ENCODE data around the gene TAT.
"Not testable (repeated sequence)": the region's sequence is repeated elsewhere in the genome, so short reads cannot be mapped to it uniquely, and the experiment has no call there.

TAT gene

DNA sequence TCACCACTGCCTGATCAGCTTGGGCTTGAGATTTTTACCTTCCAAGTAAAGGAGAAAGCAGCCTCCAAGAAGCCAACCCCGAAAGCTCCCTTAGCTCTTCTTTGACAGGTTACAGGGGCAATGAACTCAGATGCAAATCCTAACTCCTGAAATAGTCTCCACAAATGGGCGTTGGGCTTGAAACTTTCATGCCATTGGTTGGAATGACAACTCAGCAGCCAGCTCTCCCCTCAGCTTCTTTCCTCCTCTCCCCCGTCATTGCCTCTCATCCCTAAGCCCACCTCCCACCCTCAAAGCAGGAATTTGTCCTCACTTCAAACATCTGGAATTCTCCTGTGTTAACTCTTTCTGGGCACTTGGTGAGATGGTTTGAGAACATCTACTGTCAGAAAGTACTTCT is at the start of gene TAT:
Gene TAT (minus strand): TSS at position 122 of the 400 bp plus-strand sequence. CDS start 677 bp downstream, outside the sequence.
- DNase-seq (ENCODE audit: low read depth, low spot score), result no peak
- Histone ChIP-seq H3K9me3 (ENCODE audit: low read depth, low read length) (no peaks in the 10 kb centered on the region), H3K27ac (no peak within 1 kb of the TSS), H3K4me3 (no peak within 1 kb of the TSS), H3K36me3 (ENCODE audit: insufficient read depth, low read length) (no peaks in the 10 kb centered on the region), H3K9ac (ENCODE audit: insufficient read length) (no peak within 1 kb of the TSS)
- no peak for TF ChIP-seq EZH2 (IDR thresholded peaks at IDR 0.05)
- TF ChIP-seq FOXP2 (optimal IDR thresholded peaks at IDR 0.05; ENCODE audit: control extremely low read depth, extremely low read length, insufficient read depth), result no peak
- no peak for TF ChIP-seq POLR2AphosphoS5 (IDR thresholded peaks at IDR 0.05; ENCODE audit: borderline replicate concordance, low read depth, low read length)

- no peak for DNase-seq (ENCODE audit: low read depth, low spot score)
- H3K27ac ChIP-seq, result no peak within 1 kb of the TSS
- H3K9me3 ChIP-seq (ENCODE audit: low read depth, low read length), result no peaks in the 10 kb centered on the region
- TF ChIP-seq FOXP2 (optimal IDR thresholded peaks at IDR 0.05; ENCODE audit: control extremely low read depth, extremely low read length, insufficient read depth) (no peak), EZH2 (IDR thresholded peaks at IDR 0.05) (no peak), POLR2AphosphoS5 (IDR thresholded peaks at IDR 0.05; ENCODE audit: borderline replicate concordance, low read depth, low read length) (no peak)
- no peak within 1 kb of the TSS for H3K9ac ChIP-seq (ENCODE audit: insufficient read length)
- H3K4me3 ChIP-seq, result no peak within 1 kb of the TSS
- H3K36me3 ChIP-seq (ENCODE audit: insufficient read depth, low read length), result no peaks in the 10 kb centered on the region
These were observed 49.3 kb upstream of the TAT start, which contains the start of gene MARVELD3 for GRCh38 chr16:71626018-71626857. Gene MARVELD3 (plus strand): TSS chr16:71626184. CDS start chr16:71626230, 46 bp downstream.

DNA sequence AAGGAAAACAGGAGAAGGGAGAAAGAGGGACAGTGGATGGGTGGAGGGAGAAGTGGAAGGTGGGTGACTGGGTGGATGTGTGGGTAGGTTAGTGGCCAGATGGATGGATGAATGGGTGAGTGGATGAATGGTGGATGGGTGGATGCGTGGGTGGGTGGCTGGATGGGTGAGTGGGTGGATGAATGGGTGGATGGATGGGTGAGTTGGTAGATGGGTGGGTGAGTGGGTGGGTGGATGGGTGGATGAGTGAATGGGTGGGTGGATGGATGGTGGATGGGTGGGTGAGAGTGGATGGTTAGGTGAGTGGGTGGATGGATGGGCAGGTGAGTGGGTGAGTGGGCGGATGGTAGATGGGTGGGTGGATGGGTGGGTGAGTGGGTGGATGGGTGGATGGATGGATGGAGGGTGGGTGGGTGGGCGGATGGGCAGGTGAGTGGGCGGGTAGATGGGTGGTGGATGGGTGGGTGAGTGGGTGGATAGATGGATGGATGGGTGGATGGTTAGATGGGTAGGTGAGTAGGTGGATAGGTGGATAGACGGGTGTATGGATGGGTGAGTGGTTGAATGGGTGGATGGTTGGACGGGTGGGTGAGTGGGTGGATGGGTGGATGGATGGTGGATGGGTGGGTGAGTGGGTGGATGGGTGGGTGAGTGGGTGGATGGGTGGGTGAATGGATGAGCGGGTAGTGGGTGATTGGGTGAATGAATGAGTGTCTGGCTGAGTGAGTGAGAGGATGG is 48.4 kb upstream of the TAT start:
- no peak overlapping the region for H3K27ac ChIP-seq
- no peak for TF ChIP-seq EZH2 (IDR thresholded peaks at IDR 0.05)
- no peak overlapping the region for H3K9ac ChIP-seq (ENCODE audit: insufficient read length)
- DNase-seq (ENCODE audit: low read depth, low spot score), result no peak
- no peaks in the 10 kb centered on the region for H3K36me3 ChIP-seq (ENCODE audit: insufficient read depth, low read length)
- H3K4me3 ChIP-seq, result no peak overlapping the region
- H3K9me3 ChIP-seq (ENCODE audit: low read depth, low read length), result no peaks in the 10 kb centered on the region

- Histone ChIP-seq H3K9me3 (ENCODE audit: low read depth, low read length) (no peaks in the 10 kb centered on the region), H3K9ac (ENCODE audit: insufficient read length) (no peak overlapping the region), H3K27ac (no peak overlapping the region), H3K4me3 (no peak overlapping the region), H3K36me3 (ENCODE audit: insufficient read depth, low read length) (no peaks in the 10 kb centered on the region)
- TF ChIP-seq FOXP2 (optimal IDR thresholded peaks at IDR 0.05; ENCODE audit: control extremely low read depth, extremely low read length, insufficient read depth) (no peak), POLR2AphosphoS5 (IDR thresholded peaks at IDR 0.05; ENCODE audit: borderline replicate concordance, low read depth, low read length) (no peak), EZH2 (IDR thresholded peaks at IDR 0.05) (no peak)
- no peak for DNase-seq (ENCODE audit: low read depth, low spot score)
These were observed 46.7 kb upstream of the TAT start for GRCh38 chr16:71623597-71623996.

GRCh38 chr16:71622088-71622487 is 45.2 kb upstream of the TAT start:
- TF ChIP-seq POLR2AphosphoS5 (IDR thresholded peaks at IDR 0.05; ENCODE audit: borderline replicate concordance, low read depth, low read length) (no peak), FOXP2 (optimal IDR thresholded peaks at IDR 0.05; ENCODE audit: control extremely low read depth, extremely low read length, insufficient read depth) (no peak), EZH2 (IDR thresholded peaks at IDR 0.05) (no peak)
- no peaks in the 10 kb centered on the region for H3K9me3 ChIP-seq (ENCODE audit: low read depth, low read length)

DNA sequence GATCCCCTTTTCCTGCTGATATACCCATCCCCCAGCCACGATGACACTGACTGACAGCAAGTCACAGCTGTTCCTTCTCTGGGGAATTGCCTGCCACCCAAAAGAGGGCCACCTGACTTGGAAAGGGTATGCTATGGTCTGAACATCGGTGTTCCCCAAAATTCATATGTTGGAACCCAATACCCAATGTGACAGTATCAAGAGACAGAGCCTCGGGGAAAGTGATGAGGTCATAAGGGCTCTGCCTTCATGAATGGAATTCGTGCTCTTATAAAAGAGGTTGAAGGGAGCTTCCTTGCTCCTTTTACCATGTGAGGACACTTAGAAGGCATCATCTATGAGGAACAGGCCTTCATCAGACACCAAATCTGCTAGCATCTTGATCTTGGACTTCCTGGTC is 41.5 kb upstream of the TAT start:
- no peaks in the 10 kb centered on the region for H3K36me3 ChIP-seq (ENCODE audit: insufficient read depth, low read length)
- H3K4me3 ChIP-seq, result no peak overlapping the region
- H3K27ac ChIP-seq, result no peak overlapping the region
- H3K9ac ChIP-seq (ENCODE audit: insufficient read length), result no peak overlapping the region
- no peak for DNase-seq (ENCODE audit: low read depth, low spot score)
- TF ChIP-seq EZH2 (IDR thresholded peaks at IDR 0.05), result no peak
- no peak for TF ChIP-seq POLR2AphosphoS5 (IDR thresholded peaks at IDR 0.05; ENCODE audit: borderline replicate concordance, low read depth, low read length)
- no peak for TF ChIP-seq FOXP2 (optimal IDR thresholded peaks at IDR 0.05; ENCODE audit: control extremely low read depth, extremely low read length, insufficient read depth)
- H3K9me3 ChIP-seq (ENCODE audit: low read depth, low read length), result no peaks in the 10 kb centered on the region

More at GRCh38 chr16:71622088-71622487, 45.2 kb upstream of the TAT start:
- Histone ChIP-seq H3K4me3 (no peak overlapping the region), H3K27ac (no peak overlapping the region), H3K9ac (ENCODE audit: insufficient read length) (no peak overlapping the region), H3K36me3 (ENCODE audit: insufficient read depth, low read length) (no peaks in the 10 kb centered on the region)
- no peak for DNase-seq (ENCODE audit: low read depth, low spot score)

DNA sequence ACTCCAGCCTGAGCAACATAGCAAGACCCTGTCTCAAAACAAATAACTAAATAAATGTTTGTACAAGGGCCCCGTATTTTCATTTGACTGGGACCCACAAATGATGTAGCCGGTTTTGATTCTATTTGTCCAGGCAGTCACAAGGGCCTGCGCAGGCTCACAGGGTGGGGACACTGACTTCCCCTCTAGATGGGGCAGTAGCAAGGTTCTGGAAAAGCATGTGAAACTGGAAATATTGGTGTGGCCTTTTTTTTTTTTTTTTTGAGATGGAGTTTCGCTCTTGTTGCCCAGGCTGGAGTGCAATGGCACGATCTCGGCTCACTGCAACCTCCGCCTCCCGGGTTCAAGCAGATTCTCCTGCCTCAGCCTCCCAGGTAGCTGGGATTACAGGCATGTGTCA is 38.1 kb upstream of the TAT start:
- not testable (repeated sequence) for H3K9me3 ChIP-seq (ENCODE audit: low read depth, low read length); H3K27ac ChIP-seq; DNase-seq (ENCODE audit: low read depth, low spot score); H3K9ac ChIP-seq (ENCODE audit: insufficient read length); H3K4me3 ChIP-seq; H3K36me3 ChIP-seq (ENCODE audit: insufficient read depth, low read length)

GRCh38 chr16:71610936-71611871 is 34.3 kb upstream of the TAT start:
- H3K4me3 ChIP-seq, result no peak overlapping the region
- no peaks in the 10 kb centered on the region for H3K36me3 ChIP-seq (ENCODE audit: insufficient read depth, low read length)
- no peak for DNase-seq (ENCODE audit: low read depth, low spot score)

More at GRCh38 chr16:71610936-71611871, 34.3 kb upstream of the TAT start:
- H3K9ac ChIP-seq (ENCODE audit: insufficient read length), result no peak overlapping the region
- TF ChIP-seq POLR2AphosphoS5 (IDR thresholded peaks at IDR 0.05; ENCODE audit: borderline replicate concordance, low read depth, low read length) (no peak), EZH2 (IDR thresholded peaks at IDR 0.05) (no peak), FOXP2 (optimal IDR thresholded peaks at IDR 0.05; ENCODE audit: control extremely low read depth, extremely low read length, insufficient read depth) (no peak)
- no peak overlapping the region for H3K27ac ChIP-seq
- no peaks in the 10 kb centered on the region for H3K9me3 ChIP-seq (ENCODE audit: low read depth, low read length)
